K562 (cell line): ENCODE data around the gene NPY2R. TPM values are rescaled to one million over a fixed set of nuclear protein-coding genes. Genes with fewer than 3 reads are reported as not detected.

ENCODE experiments used
- ATAC-seq: fragments of 200-7000 bp; cut with Tn5 transposase; 3 replicates; pipeline ENCODE4 v1.9.1; 2020; ENCODE audit warnings: moderate library complexity
- BruUV-seq: library from RNA; stranded (reverse); fragments of 400-500 nt; replicated peaks from 2 replicates; lab custom pipeline; 2021; lab: Mats Ljungman, UMichigan
- CTCF ChIA-PET: fragments of 300-600 bp; formaldehyde crosslinking; extraction: SDS; loops from one replicate; lab custom pipeline; 2021; ENCODE audit warnings: low intra/inter-chr PET ratio; lab: Yijun Ruan, JAX
- POLR2A ChIA-PET: fragments of 300-600, 350-650 bp; sonication (Branson Sonifier 250); formaldehyde crosslinking; extraction: SDS; loops from one replicate; lab custom pipeline; 2021; ENCODE audit warnings: antibody characterized with exemption, inconsistent platforms; lab: Yijun Ruan, JAX
- DNase-seq, 4 experiments: peaks; one replicate each; pipeline versions ENCODE4 v3.0.0 to v3.0.0-alpha.2; 2011 to 2018; ENCODE audit warnings: low spot score in 3 of 4, mixed read lengths in 3 of 4; ENCODE audit errors: extremely low read depth in 1 of 4
- FAIRE-seq: peaks from 2 replicates; lab custom pipeline; 2011; peaks lifted over from hg19 to GRCh38; lab: Jason Lieb, UNC
- H2AFZ ChIP-seq: 2 replicates; pipeline ENCODE4 v1.6.0; 2011; ENCODE audit warnings: low read depth, low read length, control low read depth, inconsistent platforms
- H3K27ac ChIP-seq: fragments of 200-600 bp; 3 replicates; pipeline ENCODE4 v1.8.0; 2011; ENCODE audit warnings: low read depth, mild to moderate bottlenecking, control low read depth, inconsistent platforms, low read length, moderate library complexity, mixed read lengths; ENCODE audit errors: extremely low read depth
- H3K27me3 ChIP-seq, 2 experiments: fragments of 300-600 bp in 1 of 2; 2 replicates in 1 of 2; 3 replicates in 1 of 2; pipeline versions ENCODE4 v1.6.0 to v1.8.0; 2011; ENCODE audit warnings: inconsistent platforms in 2 of 2, low read length in 2 of 2, mild to moderate bottlenecking in 1 of 2, mixed read lengths in 1 of 2, moderate library complexity in 1 of 2; ENCODE audit not compliant: control insufficient read depth in 2 of 2, insufficient read depth in 2 of 2
- H3K36me3 ChIP-seq: fragments of 300-600 bp; 3 replicates; pipeline ENCODE4 v1.8.0; 2011; ENCODE audit warnings: mild to moderate bottlenecking, low read length, inconsistent platforms; ENCODE audit not compliant: control insufficient read depth, insufficient read depth
- H3K4me1 ChIP-seq, 2 experiments: fragments of 200-600 bp in 1 of 2; replicated peaks in 1 of 2; 2 replicates in 1 of 2; 3 replicates in 1 of 2; pipeline versions ENCODE4 v1.5.1 to v1.8.0; 2011; ENCODE audit warnings: inconsistent platforms in 2 of 2, low read length in 2 of 2, mild to moderate bottlenecking in 1 of 2, mixed read lengths in 1 of 2, moderate library complexity in 1 of 2; ENCODE audit not compliant: control insufficient read depth in 2 of 2, insufficient read depth in 2 of 2
- H3K4me2 ChIP-seq: 2 replicates; pipeline ENCODE4 v1.6.1; 2011; ENCODE audit warnings: low read length, control low read depth, inconsistent platforms, mixed read lengths; ENCODE audit not compliant: insufficient read depth
- H3K4me3 ChIP-seq: fragments of 200-600 bp; sonication (generic), shearing (Covaris generic); 2 replicates; pipeline ENCODE4 v1.5.1; 2016; ENCODE audit warnings: control low read depth, inconsistent platforms
- H3K79me2 ChIP-seq: fragments of 200-600 bp; 3 replicates; pipeline ENCODE4 v1.8.0; 2011; ENCODE audit warnings: low read length, inconsistent platforms; ENCODE audit not compliant: control insufficient read depth, insufficient read depth
- H3K9ac ChIP-seq, 2 experiments: 2 replicates each; pipeline versions ENCODE4 v1.6.0 to v1.6.1; 2011; ENCODE audit warnings: low read depth in 2 of 2, low read length in 2 of 2, control low read depth in 1 of 2, inconsistent platforms in 1 of 2, mild to moderate bottlenecking in 1 of 2, mixed read lengths in 1 of 2; ENCODE audit not compliant: insufficient read depth in 1 of 2
- H3K9me1 ChIP-seq: one replicate; pipeline ENCODE4 v1.6.0; 2011; ENCODE audit warnings: inconsistent platforms, mild to moderate bottlenecking, low read length, moderate library complexity; ENCODE audit not compliant: control insufficient read depth, insufficient read depth
- H3K9me3 ChIP-seq: replicated peaks from 2 replicates; pipeline ENCODE4 v1.5.1; 2011; ENCODE audit warnings: low read depth, low read length, inconsistent platforms; ENCODE audit not compliant: control insufficient read depth, insufficient read depth
- H4K20me1 ChIP-seq: replicated peaks from 2 replicates; pipeline ENCODE4 v1.6.1; 2011; ENCODE audit warnings: low read length, inconsistent platforms, mixed read lengths; ENCODE audit not compliant: control insufficient read depth, insufficient read depth
- CBFB ChIP-seq: sonication (generic); formaldehyde crosslinking; IDR thresholded peaks from 2 replicates; pipeline ENCODE4 v1.4.0; 2020; ENCODE audit warnings: mild to moderate bottlenecking, missing genetic modification reagents
- COPS2 ChIP-seq: fragments of 450-650 bp; conservative IDR thresholded peaks from 2 replicates; pipeline ENCODE4 v1.6.1; 2016; ENCODE audit warnings: mild to moderate bottlenecking, moderate library complexity
- DACH1 ChIP-seq: fragments of 450-650 bp; IDR thresholded peaks from 2 replicates; pipeline ENCODE4 v1.6.1; 2018; ENCODE audit not compliant: partially characterized antibody
- ETS2 ChIP-seq: IDR thresholded peaks from 2 replicates; pipeline ENCODE4 v1.6.1; 2016; ENCODE audit warnings: borderline replicate concordance, missing genetic modification characterization, mild to moderate bottlenecking, moderate library complexity, missing compliant biosample characterization; ENCODE audit not compliant: poor library complexity, severe bottlenecking
- EZH2 ChIP-seq: IDR thresholded peaks from 2 replicates; pipeline ENCODE4 v1.6.1; 2012; ENCODE audit warnings: low read depth, mild to moderate bottlenecking, inconsistent platforms, low read length, borderline replicate concordance
- HDAC8 ChIP-seq: fragments of 450-650 bp; IDR thresholded peaks from 2 replicates; pipeline ENCODE4 v1.6.1; 2016; ENCODE audit warnings: mild to moderate bottlenecking, missing genetic modification characterization, moderate library complexity, missing compliant biosample characterization
- MTA3 ChIP-seq: fragments of 450-650 bp; formaldehyde crosslinking; IDR thresholded peaks from 2 replicates; pipeline ENCODE4 v1.6.1; 2017; ENCODE audit warnings: mild to moderate bottlenecking, borderline replicate concordance
- NCOA1 ChIP-seq: fragments of 450-650 bp; IDR thresholded peaks from 2 replicates; pipeline ENCODE4 v1.6.1; 2016; ENCODE audit warnings: low read depth
- OTX1 ChIP-seq: fragments of 450-650 bp; formaldehyde crosslinking; IDR thresholded peaks from 2 replicates; pipeline ENCODE4 v1.4.0; 2022; ENCODE audit warnings: mild to moderate bottlenecking
- PHF20 ChIP-seq: fragments of 450-650 bp; IDR thresholded peaks from 2 replicates; pipeline ENCODE4 v1.6.1; 2018; ENCODE audit not compliant: partially characterized antibody
- PHTF2 ChIP-seq: fragments of 250-450 bp; sonication (Bioruptor Pico); IDR thresholded peaks from 2 replicates; pipeline ENCODE4 v1.5.0; 2021; ENCODE audit warnings: mild to moderate bottlenecking
- POLR3G ChIP-seq: IDR thresholded peaks from 2 replicates; pipeline ENCODE4 v1.6.1; 2011; ENCODE audit not compliant: insufficient read length, insufficient replicate concordance; ENCODE audit errors: extremely low read depth
- SRF ChIP-seq, 2 experiments: fragments of 250-450, 450-650 bp in 1 of 2; sonication (Bioruptor Pico) in 1 of 2; sonication (generic) in 1 of 2; formaldehyde crosslinking; IDR thresholded peaks; 2 replicates each; pipeline versions ENCODE4 v1.5.0 to v1.5.1; 2020 to 2022; ENCODE audit warnings: mild to moderate bottlenecking in 1 of 2, missing genetic modification reagents in 1 of 2
- TRIM24 ChIP-seq, 2 experiments: fragments of 450-650 bp; IDR thresholded peaks; 2 replicates each; pipeline ENCODE4 v1.6.1; 2016
- ZBTB17 ChIP-seq: fragments of 450-650 bp; formaldehyde crosslinking; IDR thresholded peaks from 2 replicates; pipeline ENCODE4 v1.4.0; 2020; ENCODE audit warnings: mild to moderate bottlenecking
- ZEB2 ChIP-seq: fragments of 450-650 bp; IDR thresholded peaks from 2 replicates; pipeline ENCODE4 v1.6.1; 2016
- ZNF121 ChIP-seq: sonication (generic); formaldehyde crosslinking; conservative IDR thresholded peaks from 2 replicates; pipeline ENCODE4 v1.8.0; 2022; ENCODE audit warnings: missing genetic modification reagents
- ZNF140 ChIP-seq: fragments of 250-450 bp; sonication (Bioruptor Pico); IDR thresholded peaks from 2 replicates; pipeline ENCODE4 v1.8.0; 2021; ENCODE audit warnings: moderate library complexity, mild to moderate bottlenecking, inconsistent platforms
- ZNF780A ChIP-seq: fragments of 250-450 bp; sonication (Bioruptor Pico); IDR thresholded peaks from 2 replicates; pipeline ENCODE4 v1.5.0; 2021; ENCODE audit warnings: mild to moderate bottlenecking
- WGBS: fragments of 100-300 bp; shearing (Covaris generic); methylation state at CpG from one replicate; pipeline ENCODE4 v1.1.6; 2016; ENCODE audit warnings: low coverage, mixed read lengths; ENCODE audit not compliant: insufficient coverage; ENCODE audit errors: missing lambda C conversion rate; 5-methylcytosine and 5-hydroxymethylcytosine counted together
- in situ Hi-C: fragments of 300-500 bp; cut with MboI; formaldehyde crosslinking; loops from 4 replicates; pipeline ENCODE4 v1.15.0; 2018; ENCODE audit warnings: inconsistent platforms, mixed read lengths
- intact Hi-C: fragments of 100-400 bp; cut with micrococcal nuclease; formaldehyde crosslinking; loops from 2 replicates; pipeline ENCODE4 v1.14.2; 2022
- polyA plus RNA-seq, 8 experiments: library from polyadenylated mRNA; depleted of rRNA in 4 of 8; stranded (reverse) in 5 of 8; unstranded in 3 of 8; fragments of >200 nt; fragmentation: Nextera tagmentation in 2 of 8; fragmentation: Illumina TruSeq in 1 of 8; extraction: Ambion mirVana in 2 of 8; extraction: Trizol in 1 of 8; gene quantifications; 2 replicates each; pipeline versions ENCODE4 v1.2.1 to v1.2.3, GENCODE V29; 2011 to 2014; ENCODE audit warnings: inconsistent platforms in 1 of 8, missing spikeins in 1 of 8
- total RNA-seq, 7 experiments: library from RNA; depleted of rRNA in 6 of 7; stranded (reverse); fragments of >200 nt in 6 of 7; fragmentation: Illumina TruSeq in 2 of 7; extraction: Trizol in 2 of 7; gene quantifications; 2 replicates each; pipeline versions ENCODE4 v1.2.1 to v1.2.3, GENCODE V29; 2011 to 2021; ENCODE audit warnings: low replicate concordance in 1 of 7
- TF ChIP-seq, protein P1 (sequence below): sonication (generic); formaldehyde crosslinking; IDR thresholded peaks from 2 replicates; pipeline ENCODE4 v1.8.0; 2023; ENCODE audit warnings: mild to moderate bottlenecking, missing genetic modification reagents
- TF ChIP-seq, protein P2 (sequence below): conservative IDR thresholded peaks from 2 replicates; pipeline ENCODE4 v1.6.1; 2011; ENCODE audit warnings: low read depth, mild to moderate bottlenecking, low read length; ENCODE audit not compliant: control insufficient read depth

NPY2R gene
- total and polyA plus RNA-seq, 9 of the 15 experiments (the other 6 are each of a cell fraction or from before 2014, with no cell fraction given), result not detected

DNA sequence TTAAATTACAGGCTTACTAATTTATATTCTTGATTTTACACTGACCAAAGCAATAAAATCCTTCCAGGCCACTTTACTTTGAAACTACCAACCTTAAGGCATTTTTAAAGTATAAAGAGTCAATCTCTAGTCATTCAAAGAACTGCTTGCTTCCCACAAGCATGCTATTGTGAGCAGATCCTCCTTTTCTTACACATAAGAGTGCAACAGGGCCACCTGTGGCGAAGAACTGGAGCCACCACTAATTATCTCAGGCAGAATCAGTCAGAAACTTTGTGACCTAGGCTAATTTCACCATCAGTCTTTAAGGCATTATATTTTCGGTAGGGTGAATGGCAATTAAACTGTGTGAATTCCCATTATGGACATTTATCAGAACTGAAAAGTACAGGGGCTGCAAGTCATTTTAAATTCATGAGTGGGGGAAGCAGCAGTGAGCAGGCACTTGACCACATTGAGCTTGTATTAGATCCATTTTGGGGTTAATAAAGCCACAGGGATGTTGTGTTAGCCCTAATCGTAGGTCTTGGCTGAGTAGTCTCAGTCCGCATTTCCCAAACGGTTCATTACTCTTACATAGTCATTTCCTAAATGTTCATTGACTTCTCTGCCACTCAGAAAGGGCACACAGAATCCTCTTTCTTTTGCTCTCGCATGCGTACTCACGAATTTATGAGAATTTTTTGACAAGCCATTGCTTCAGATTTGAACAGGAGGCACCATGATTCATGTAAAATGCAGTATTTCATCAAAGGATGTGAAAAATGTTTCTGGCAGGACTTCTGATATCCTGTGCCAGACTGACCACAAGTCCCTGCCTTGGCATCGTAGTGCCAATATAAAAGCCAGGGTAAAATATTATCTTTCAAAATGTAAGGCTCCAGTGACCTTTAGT is 39.8 kb downstream of the NPY2R start (continued):
- no peak for TF ChIP-seq POLR3G

DNA sequence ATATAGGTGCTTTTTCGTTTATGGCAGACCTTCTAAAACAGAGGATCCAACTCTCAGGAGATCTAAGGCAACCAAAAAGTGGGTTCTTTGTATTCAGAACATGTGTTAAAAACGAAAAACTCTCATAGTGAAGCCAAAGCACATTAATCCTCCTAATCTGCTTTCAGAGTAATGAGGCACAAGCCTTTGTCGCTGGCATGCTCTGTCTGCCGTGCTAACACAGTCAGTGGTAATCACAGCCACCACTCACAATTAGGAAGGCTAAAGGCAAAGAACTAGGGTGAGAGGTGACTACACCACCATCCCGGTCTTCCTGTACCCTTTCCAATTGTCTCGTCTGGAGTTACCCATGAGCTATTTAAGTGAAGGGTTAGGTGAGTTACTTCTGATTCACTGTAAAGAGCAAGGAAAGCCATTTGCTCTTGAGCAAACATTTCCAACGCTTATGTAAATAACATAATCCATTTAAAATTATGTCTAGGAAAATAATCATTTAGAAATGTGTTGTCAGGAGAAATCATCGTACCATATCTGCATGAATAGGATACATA is 40.7 kb downstream of the NPY2R start:
- Histone ChIP-seq H3K9me3 (no peaks in the 10 kb centered on the region), H3K4me2 (no peak overlapping the region)
- TF ChIP-seq EZH2, result no peak
- TF ChIP-seq DACH1, result no peak
- TF ChIP-seq MTA3, result no peak
- TF ChIP-seq SRF (CRISPR knock-in tag; IDR thresholded peaks at IDR 0.05), result no peak
- no peak for TF ChIP-seq TRIM24 (IDR thresholded peaks at IDR 0.05)
- no peak for TF ChIP-seq COPS2
- TF ChIP-seq OTX1, result no peak
- TF ChIP-seq, protein P1, sequence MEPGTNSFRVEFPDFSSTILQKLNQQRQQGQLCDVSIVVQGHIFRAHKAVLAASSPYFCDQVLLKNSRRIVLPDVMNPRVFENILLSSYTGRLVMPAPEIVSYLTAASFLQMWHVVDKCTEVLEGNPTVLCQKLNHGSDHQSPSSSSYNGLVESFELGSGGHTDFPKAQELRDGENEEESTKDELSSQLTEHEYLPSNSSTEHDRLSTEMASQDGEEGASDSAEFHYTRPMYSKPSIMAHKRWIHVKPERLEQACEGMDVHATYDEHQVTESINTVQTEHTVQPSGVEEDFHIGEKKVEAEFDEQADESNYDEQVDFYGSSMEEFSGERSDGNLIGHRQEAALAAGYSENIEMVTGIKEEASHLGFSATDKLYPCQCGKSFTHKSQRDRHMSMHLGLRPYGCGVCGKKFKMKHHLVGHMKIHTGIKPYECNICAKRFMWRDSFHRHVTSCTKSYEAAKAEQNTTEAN (CRISPR knock-in tag), result no peak
- TF ChIP-seq ZNF140 (CRISPR knock-in tag), result no peak
- no peak for TF ChIP-seq CBFB (CRISPR knock-in tag)
- TF ChIP-seq ZBTB17 (CRISPR knock-in tag), result no peak
- TF ChIP-seq PHF20, result no peak
- TF ChIP-seq ZEB2, result no peak
- TF ChIP-seq ETS2 (tag), result no peak
- TF ChIP-seq NCOA1, result no peak
- TF ChIP-seq HDAC8 (tag), result no peak
- TF ChIP-seq ZNF121 (CRISPR knock-in tag), result no peak
- TF ChIP-seq ZNF780A (CRISPR knock-in tag), result no peak
- TF ChIP-seq, protein P2, sequence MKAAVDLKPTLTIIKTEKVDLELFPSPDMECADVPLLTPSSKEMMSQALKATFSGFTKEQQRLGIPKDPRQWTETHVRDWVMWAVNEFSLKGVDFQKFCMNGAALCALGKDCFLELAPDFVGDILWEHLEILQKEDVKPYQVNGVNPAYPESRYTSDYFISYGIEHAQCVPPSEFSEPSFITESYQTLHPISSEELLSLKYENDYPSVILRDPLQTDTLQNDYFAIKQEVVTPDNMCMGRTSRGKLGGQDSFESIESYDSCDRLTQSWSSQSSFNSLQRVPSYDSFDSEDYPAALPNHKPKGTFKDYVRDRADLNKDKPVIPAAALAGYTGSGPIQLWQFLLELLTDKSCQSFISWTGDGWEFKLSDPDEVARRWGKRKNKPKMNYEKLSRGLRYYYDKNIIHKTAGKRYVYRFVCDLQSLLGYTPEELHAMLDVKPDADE, result no peak
- TF ChIP-seq PHTF2 (CRISPR knock-in tag), result no peak
- TF ChIP-seq, all 486 proteins: peak for 0
- no peaks in the 10 kb centered on the region for H3K36me3 ChIP-seq
- intact Hi-C loops, result no loop called here
- no peaks in the 10 kb centered on the region for H3K4me1 ChIP-seq
- H3K79me2 ChIP-seq, result no peaks in the 10 kb centered on the region
- H3K27me3 ChIP-seq, result no peaks in the 10 kb centered on the region
- no peaks in the 10 kb centered on the region for H3K9me1 ChIP-seq
- H3K4me3 ChIP-seq, result no peak overlapping the region
- CTCF ChIA-PET, result no interaction called here
- in situ Hi-C loops, result no loop called here
- BruUV-seq, result no TSS peak
- POLR2A ChIA-PET, result no interaction called here
- H3K9ac ChIP-seq, result no peak overlapping the region
- H3K27ac ChIP-seq, result no peak overlapping the region
- WGBS, result under 1% methylated on average over 8 of the region's 8 CpGs
- ATAC-seq (no peak), FAIRE-seq (no peak), DNase-seq (no peak)
- H2AFZ ChIP-seq, result no peak overlapping the region
- no peaks in the 10 kb centered on the region for H4K20me1 ChIP-seq
